HTERT RPE-1 (cell line): Measurements from ENCODE around the gene ZSCAN20.

ENCODE experiments used
- in situ Hi-C: fragments of 300-500 bp; cut with MboI; formaldehyde crosslinking; loops from 4 replicates; pipeline ENCODE4 v1.14.3; 2020; ENCODE audit warnings: low sequenced_read_pairs

ZSCAN20 gene

DNA sequence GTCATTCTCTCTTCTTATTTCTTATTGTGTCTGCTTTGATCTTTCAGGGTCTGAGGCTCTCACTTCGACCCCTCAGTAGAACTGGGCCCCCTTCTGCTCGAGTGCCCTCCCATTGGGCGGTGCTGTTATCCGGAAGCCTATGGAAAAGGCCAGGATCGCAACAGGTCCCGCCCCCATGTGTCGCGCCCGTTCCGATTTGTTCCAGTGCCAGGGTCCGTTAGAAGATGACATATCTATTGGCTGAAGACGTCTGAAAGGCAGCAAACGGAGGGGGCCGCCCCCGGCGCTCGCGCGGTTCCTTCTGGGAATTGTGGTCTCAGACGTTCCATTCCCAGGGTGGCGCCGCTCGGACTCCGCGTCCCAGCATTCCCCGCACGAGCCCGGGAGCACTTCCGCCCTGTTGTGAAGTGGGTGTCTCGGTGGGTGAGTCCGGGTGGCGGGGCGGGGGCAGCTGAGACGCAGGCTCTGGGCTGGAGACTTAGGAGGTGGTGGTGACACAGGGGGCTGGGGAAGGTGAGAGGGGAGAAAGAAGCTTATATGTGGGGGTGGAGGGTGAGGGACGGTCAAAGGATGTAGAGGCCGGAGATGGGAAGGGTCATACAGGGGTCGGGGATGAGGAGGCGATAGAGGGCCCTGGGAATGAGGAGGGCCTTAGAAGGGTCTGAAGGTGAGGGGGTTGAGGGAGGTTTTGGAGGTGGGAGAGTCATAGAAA is at the start of gene ZSCAN20:
Gene ZSCAN20, plus strand, starts transcription at position 377 of the 712 bp plus-strand sequence. CDS start 6,644 bp downstream, outside the sequence.
- in situ Hi-C loops: no loop called here

DNA sequence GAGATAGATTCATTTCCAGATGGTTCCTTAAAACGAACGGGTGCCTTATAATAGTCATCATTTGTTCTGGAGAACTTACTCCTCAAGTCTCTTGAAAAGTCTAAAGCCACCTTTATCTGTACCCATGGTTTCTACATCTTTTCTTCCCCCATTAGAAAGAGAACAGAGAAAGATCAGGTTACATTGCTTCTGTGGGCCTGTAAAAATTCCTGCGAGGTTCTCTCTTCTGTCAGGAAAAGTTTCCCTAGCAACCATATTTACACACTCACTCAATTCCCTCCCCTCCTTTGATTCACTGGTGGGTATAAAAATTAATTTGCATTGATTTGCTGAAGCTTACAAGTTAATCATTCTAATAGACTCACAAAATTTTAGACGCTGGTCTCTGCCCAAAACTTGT is 48.2 kb upstream of the ZSCAN20 start:
- in situ Hi-C loops: no loop called here

DNA sequence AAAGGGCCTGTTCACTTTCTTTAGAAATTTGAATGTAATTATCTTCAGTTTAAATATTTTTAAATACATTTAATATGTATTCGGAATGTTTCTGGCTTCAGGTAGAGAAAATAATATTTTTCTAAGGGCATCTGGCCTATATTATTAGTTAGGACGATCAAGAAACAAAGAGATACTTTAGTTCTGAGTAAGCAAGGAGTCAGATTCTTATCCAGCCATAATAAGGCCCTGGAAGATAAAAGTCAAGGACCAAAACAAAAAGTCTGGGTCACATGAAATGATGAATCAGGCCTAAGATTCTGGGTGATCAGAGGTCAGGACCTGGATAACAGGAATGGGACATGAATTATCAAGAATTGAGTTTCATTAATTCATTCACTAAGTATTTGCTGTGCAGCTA is 47.8 kb upstream of the ZSCAN20 start:
- in situ Hi-C loops: no loop called here

DNA sequence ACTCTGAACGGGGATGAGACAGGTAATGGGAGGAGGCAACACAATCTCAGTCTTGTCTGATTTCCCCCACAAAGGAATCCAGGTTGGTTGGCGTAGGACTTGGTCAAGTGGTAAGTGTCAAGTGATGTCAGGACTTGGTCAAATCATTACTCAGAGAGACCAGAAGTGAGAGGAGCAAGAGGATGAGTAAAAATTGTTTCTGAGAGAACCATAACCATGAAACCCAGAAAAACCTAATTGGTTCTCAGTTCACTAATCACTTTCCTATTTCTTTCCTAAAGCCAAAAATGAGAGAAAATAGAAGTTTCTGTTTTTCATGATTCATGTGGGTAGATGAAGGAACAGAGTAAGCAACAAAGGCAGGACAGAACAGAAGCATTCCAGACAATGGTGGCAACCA is 46.5 kb upstream of the ZSCAN20 start:
- in situ Hi-C loops: no loop called here

DNA sequence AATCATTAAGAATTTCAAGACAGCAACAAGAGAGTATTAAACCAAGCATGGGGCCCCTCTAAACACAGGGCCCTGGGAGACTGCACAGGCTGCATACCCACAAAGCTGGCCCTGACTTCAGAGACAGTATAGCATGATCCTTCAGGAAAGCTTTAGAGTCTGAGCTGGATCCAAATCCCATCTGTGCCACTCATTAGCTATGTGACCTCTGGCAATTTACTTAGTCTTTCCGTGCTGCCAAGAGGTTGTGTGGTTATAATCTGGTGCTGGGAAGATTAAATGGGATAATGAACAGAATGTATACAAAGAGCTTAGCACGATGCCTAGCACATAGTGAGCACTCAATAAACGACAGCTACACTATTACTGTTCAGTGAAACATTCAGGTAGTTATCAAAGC is 45.5 kb upstream of the ZSCAN20 start:
- in situ Hi-C loops: no loop called here

DNA sequence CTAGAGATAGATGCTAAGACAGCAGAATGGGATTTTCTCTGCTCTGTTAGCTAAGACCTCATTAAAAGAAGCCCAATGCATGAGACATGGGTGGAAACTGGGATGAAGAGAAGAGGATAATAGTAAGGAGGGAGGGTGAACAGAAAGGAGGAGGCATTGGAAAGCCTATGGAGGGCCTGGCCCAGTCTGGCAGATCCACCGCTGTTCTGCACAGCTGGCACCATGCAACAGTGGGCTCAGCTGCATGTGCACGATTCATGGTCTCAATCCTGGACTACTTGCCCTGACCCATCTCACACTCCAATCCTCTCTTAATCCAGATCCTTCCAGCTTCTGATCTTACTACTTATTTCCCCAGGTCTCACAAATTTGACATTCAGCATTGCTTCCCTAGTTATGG is 43.8 kb upstream of the ZSCAN20 start:
- in situ Hi-C loops: no loop called here

DNA sequence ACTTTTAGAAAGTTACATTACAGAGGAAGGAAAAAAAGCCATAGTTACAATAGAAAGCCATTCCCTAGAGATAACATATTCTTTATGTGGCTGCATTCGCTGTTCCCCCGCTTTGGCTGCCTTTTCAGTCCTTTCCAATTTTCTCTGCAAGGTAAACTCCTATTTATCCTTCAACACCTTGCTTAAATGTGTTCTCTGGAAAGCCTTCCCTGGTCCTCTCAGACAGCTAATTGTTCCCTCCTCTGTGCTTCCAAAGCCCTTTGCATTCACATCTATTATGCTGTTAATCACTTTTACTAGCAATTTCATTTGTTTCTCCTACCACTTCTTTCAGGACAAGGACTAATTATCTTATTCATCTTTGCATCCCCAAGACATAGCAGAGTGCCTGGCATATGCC is 43.1 kb upstream of the ZSCAN20 start:
- in situ Hi-C loops: no loop called here

DNA sequence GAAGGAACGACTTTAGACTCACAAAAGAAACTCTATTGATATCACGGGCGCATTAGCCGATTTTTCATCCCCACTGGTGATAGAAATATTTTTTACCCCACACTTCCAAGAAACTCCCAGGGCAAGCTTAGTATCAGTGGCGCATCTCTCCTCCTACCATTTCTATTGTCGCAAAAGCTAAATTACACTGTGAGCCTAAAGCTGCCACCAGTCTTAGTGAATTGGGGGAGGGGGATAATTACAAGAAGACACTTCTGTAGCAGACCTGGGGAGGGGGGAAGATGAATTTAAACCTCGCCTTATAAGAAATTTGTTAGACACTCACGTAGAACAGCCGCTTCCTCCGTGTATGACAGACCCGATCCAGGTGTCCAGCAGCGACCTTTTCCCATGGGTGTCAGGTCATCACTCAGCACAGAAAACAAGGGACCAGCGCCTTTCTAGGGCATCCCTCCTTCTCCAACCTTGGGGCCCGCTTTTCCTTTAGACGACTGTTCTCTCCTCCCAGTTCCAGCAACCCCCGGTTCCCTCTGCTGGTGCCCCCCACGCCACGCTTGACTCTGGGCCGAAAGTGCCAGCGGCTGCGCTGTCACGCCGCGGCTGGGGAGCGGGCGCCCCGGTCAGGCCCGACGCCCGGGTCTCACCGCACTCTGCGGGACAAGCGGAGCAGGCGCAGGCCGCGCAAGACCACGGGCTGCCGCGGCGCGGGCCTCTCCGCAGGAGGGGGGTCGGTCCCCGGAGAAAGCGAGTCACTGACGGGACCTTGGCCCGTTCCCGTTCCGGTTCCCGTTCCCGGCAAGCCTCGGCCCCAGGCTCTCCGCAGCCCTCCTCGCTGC is 42.4 kb upstream of the ZSCAN20 start:
- in situ Hi-C loops: no loop called here

DNA sequence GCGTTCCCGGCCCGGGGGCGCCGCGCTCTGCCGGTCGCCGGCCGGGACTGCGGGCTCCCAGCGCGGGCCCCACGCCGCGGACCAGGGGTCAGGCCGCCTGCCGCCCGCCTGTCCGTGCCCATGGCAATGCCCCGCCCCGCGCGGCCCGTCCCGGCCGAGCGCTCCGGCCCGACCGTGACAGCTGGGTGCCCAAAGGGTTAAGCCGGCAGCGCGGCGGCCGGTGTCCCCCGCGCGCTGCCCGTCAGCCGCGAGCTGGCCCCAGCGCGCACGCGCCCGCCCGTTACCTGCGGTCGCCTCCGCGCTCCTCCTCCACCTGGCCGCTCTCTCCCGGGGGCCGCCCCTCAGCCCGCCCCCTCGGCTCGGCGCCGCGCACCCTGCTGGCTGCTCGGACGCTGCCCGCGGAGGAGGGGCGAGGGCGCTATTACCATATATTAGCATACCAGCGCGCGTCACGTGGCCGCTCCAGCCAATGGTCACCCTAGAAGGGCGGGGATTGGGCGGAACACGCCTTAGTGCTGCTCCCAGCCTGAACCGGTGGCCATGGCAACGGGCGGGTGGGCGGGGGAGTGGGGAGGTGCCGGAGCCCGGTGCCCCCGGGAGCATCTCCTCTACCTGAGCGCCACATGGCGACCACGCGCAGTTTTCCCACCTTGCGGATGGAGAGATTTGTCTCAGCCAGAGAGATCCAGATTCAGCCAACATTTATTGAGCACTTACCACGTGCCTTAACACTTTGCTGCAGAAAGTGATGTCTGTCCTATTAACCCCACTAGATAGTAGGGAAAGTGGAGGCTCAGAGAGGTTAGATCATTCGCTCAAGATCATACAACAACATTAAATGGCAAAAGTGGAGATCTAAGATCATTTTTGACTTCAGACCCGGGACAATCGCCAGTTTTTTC is 41.5 kb upstream of the ZSCAN20 start, which contains the start of gene PHC2:
Gene PHC2, minus strand, starts transcription at position 404 of the 902 bp plus-strand sequence. CDS start 55,556 bp downstream, outside the sequence.
- in situ Hi-C loops: no loop called here

DNA sequence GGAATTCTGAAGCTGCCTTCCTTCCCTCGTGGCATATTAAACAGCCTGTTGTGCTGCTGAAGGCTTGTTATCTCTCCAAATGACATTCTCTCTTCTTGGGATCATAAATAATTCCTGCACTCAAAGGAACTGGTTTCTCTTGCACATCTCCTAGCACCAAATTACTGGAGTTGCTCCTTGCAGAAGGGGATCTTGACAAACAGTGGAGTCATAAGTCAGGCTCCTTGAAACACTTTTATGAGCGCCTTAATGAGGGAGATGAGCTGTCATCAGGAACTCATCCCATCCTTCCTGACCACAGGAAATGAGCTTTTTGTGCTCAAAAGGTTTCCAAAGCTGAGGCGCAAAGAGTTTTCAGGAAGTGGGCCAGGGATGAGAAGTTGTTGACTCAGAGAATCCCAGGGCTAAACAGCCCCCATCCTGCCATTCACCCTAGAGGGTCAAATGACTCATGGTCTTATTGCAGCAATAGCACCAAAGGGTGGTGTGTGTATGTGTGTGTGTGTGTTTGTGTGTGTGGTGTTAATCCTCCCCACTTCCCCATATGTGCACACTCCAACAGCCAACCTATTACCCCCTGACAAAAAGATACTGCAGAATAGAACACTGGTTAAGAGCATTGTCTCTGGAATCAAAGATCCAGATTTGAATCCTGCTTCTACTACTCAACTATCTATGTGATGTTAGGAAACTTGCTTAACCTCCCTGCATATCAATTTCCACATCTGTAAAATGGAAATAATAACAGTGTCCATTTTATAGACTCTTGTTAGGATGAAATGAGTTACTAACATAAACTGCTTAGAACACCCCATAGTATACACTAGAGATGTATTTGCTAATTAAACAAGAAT is 38.7 kb upstream of the ZSCAN20 start:
- in situ Hi-C loops: no loop called here

DNA sequence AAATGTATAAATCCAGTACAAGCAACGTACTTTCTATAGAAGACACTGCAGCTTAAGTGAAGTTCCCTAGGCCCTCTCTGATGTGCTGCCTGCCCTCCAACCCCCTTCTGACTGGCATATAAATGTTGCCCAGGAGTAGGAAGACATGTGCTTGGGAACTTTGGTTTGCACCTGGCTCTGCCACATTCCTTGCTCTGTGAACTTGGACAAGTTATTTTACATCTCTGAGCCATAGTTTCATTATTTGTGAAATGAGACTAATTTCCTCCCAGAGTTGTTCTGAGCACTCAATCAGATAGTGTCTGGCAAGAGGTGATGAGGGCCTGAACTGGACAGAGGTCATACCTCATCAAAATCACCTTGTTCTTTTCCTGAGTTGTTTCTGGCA is 38.1 kb upstream of the ZSCAN20 start:
- in situ Hi-C loops: no loop called here

DNA sequence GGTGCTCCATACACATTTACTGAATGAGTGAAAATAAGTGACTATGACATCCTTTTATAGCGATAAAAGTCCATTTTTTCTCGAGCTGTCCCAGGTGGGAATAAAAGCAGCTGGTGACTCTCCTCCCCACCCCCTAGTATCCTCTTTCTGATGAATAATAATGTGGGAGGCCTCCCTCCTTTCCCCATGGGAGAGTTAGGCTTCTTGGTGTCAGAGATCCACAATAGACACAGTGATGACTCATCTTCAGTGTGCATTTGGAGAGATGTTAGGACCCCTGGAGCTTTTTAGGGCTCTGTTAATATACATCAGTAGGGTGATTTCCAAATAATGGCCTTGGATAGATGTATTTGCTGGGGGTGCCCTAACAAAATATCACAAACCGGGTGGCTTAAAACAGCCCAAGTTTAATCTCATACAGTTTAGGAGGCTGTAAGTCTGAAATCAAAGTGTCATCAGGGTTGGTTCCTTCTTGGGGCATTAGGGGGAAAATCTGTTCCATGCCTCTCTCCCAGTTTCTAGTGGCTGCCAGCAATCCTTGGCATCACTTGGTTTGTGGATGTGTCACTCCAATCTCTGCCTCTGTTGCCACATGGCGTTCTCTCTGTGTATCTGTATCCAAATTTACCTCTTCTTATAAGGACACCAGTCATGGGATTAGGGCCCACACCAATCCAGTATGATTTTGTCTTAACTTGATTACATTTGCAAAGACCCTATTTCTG is 37.2 kb upstream of the ZSCAN20 start:
- in situ Hi-C loops: no loop called here

DNA sequence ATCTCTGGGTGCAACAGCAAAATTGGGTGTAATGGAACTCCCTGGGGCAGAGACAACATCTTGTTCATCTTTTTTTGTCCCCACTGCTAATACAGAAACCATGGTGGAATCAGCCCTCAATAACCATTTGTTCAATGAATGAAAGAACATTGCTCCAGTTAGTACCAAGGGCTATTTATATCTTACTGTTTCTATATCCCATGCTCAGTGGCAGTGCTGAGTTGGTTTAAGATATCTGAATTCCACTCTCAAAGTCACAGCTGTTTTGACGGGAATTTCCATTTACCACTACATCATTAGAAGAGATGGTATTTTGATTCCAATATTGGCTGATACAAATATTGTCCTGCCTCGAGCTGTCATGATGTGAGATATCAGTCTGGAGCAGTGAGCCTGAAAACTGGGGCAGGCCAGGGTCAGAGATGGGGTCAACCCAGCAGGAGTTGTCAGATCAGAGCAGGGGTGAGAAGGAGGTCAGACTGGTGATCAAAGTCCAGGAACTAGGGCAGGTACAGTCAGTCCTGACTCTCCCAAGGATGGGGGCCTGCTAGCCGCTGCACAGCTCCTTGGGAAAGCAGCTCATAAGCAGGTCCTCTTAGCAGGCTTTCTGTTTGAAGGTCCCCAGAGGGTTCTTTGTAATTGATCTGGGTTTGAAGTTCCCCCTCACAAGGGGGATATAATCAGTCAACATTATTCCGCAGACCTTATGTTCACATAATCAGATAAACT is 35.7 kb upstream of the ZSCAN20 start:
- in situ Hi-C loops: no loop called here

DNA sequence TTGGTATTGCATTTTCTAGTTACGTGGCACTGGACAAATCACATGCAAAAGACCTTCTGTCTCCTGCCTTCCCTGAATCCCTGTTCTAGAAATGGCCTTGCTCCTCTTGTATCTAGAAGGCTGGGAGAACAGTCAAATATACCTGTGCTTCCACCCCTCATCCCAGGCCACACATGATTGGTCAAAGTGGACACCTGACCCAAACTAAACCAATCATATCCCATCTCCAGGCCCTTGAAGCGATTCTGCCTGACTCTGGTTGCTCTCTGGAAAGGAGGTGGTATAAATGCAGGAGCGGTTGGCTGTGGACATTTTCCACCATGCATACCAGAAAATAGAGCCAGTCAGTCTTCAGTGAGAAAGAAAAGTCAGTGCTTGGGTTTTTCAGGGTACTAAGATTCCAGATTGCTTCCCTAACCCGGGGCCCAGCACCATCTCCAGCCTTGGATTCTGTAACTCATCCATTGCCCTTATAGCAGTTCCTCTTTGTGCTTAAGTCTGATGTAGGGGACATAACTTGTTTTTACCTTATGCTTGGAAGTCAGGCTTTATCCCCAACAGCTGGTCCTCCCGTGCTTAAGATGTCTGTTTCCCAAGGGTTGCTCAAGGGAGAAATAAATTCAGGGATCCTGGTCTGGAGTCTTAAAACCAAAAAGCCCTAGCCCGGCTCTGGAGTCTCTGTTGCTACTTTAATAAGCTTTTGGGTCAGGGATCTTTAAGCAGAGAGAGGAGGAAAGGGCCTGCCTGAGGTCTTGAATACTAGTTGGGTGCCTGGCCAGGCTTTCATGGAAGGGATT is 33.9 kb upstream of the ZSCAN20 start:
- in situ Hi-C loops: no loop called here

DNA sequence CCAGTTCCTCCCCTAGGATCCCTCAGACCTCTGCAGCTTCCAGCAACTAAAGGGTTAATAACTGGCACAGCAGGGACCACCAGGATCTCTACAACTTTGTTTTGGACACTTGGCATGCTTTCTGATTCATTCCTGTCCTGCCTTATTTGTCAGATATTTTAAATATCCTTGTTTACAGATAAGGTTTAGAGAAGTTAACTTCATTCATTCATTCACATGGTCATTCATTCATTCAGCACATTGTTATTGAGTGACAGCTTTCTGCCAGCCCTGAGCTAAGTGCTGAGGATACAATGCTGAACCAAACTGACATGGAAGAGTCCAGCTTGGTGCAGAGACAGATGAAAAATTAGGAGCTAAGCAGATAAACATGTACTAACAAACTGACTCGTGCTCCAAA is 32.8 kb upstream of the ZSCAN20 start:
- in situ Hi-C loops: no loop called here

DNA sequence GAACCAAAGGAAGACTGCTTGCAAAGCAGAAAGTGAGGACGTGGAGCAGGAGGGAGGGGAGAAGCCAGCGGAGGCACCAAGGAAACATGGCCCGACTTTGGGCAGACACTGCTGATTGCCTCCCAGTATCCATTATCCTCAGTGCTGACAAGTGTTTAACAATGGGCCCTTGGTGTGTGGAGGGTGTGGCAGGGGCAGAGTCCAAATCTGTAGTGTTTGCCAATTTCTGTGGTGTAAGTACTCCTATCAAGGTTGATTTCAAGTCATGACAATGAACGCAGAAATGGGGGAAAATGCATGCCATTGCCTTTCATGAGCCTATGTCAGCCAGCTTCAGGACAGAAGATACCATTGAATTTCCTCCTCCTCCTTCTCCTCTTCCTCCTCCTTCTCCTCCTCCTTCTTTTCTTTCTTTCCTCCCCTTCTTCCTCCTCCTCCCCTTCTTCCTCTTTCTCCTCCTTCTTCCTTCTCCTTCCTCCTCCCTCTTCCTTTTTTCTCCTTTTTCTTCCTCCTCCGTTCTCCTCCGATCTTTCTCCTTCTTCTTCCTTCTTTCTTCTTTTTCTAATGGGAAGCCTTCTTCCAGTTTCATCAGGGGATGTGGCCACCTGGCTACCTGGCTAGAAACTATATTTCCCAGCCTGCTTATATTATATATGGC is 31.2 kb upstream of the ZSCAN20 start:
- in situ Hi-C loops: no loop called here

DNA sequence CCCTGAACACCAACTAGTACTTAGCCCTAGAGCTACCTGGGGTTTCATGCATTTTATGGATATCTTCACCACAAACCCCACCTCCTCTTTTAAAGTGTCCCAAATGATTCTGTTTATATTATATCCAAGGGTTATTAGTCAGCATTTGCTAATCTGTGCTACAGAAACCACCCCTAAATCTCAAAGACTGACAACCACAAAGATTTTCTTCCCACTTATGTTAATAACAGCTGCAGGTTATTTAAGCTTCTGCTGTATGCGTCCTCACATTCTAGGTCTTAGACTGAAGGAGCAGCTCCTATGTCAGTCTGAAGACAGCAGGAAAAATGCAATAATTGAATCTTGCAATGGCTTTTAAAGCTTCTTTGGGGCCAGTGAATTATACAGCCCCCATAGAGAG is 30.3 kb upstream of the ZSCAN20 start:
- in situ Hi-C loops: no loop called here
